Prostate gland (tissue), 2 donors: ENCODE results near the gene BTBD17.

Experiments
- CTCF ChIP-seq, 4 experiments: fragments of 200-600 bp in 2 of 4; fragments of 450-650 bp in 2 of 4; sonication (generic) in 2 of 4; IDR thresholded peaks; 1 replicate in 3 of 4; 2 replicates in 1 of 4; pipeline ENCODE4 v1.5.1; 2016 to 2019; ENCODE audit warnings: antibody characterized with exemption in 4 of 4, mild to moderate bottlenecking in 2 of 4, moderate library complexity in 2 of 4
- POLR2A ChIP-seq: fragments of 450-650 bp; IDR thresholded peaks from one replicate; pipeline ENCODE4 v1.6.1; 2016; ENCODE audit warnings: antibody characterized with exemption, mild to moderate bottlenecking
- POLR2AphosphoS5 ChIP-seq: sonication (generic); formaldehyde crosslinking; IDR thresholded peaks from one replicate; pipeline ENCODE4 v1.6.1; 2017; ENCODE audit warnings: antibody characterized with exemption

GRCh38 chr17:74408262-74408661, 46.6 kb upstream of the BTBD17 start:
- no peak for TF ChIP-seq CTCF (IDR thresholded peaks at IDR 0.05)
- TF ChIP-seq POLR2A: no peak
- TF ChIP-seq POLR2AphosphoS5: no peak
